SU-DHL-6 (cell line): Measurements from ENCODE around the gene CSAG3.
"Not testable (repeated sequence)": the region's sequence is repeated elsewhere in the genome, so short reads cannot be mapped to it uniquely, and the experiment has no call there.

Source experiments
- H2AFZ ChIP-seq: fragments of 200-600 bp; sonication (generic); 2 replicates; pipeline ENCODE4 v1.6.1; 2014; ENCODE audit warnings: low read depth, mild to moderate bottlenecking, moderate library complexity, mixed read lengths, antibody characterized with exemption, low read length; ENCODE audit not compliant: severe bottlenecking
- H3F3A ChIP-seq: fragments of 200-600 bp; shearing (Covaris generic); 2 replicates; pipeline ENCODE4 v1.6.0; 2016; ENCODE audit warnings: antibody characterized with exemption, mild to moderate bottlenecking; ENCODE audit not compliant: insufficient read depth
- H3K27ac ChIP-seq: fragments of 200-600 bp; sonication (generic); 2 replicates; pipeline ENCODE4 v1.5.1; 2016; ENCODE audit warnings: low read depth, mild to moderate bottlenecking, low read length, moderate library complexity, mixed read lengths
- H3K27me3 ChIP-seq: fragments of 200-600 bp; sonication (generic), shearing (Covaris generic); 2 replicates; pipeline ENCODE4 v1.6.0; 2014; ENCODE audit warnings: mild to moderate bottlenecking, low read length
- H3K36me3 ChIP-seq: fragments of 200-600 bp; sonication (generic); 2 replicates; pipeline ENCODE4 v1.6.1; 2014; ENCODE audit warnings: mild to moderate bottlenecking, low read length, mixed read lengths
- H3K4me2 ChIP-seq: fragments of 300-600, 200-600 bp; shearing (Covaris generic), sonication (generic); 2 replicates; pipeline ENCODE4 v1.6.0; 2014; ENCODE audit warnings: low read length, low read depth, mild to moderate bottlenecking; ENCODE audit not compliant: poor library complexity, severe bottlenecking
- H3K4me3 ChIP-seq: fragments of 200-600 bp; sonication (generic); 2 replicates; pipeline ENCODE4 v1.5.1; 2014; ENCODE audit warnings: antibody characterized with exemption, low read length, mild to moderate bottlenecking, mixed read lengths; ENCODE audit not compliant: insufficient read depth, poor library complexity, severe bottlenecking
- H3K79me2 ChIP-seq: fragments of 200-600 bp; sonication (generic); 2 replicates; pipeline ENCODE4 v1.6.1; 2014; ENCODE audit warnings: mild to moderate bottlenecking, low read length, moderate library complexity; ENCODE audit not compliant: insufficient read depth
- H3K9ac ChIP-seq: fragments of 200-600 bp; sonication (generic); 2 replicates; pipeline ENCODE4 v1.7.0; 2014; ENCODE audit warnings: mild to moderate bottlenecking, low read length
- H3K9me2 ChIP-seq: fragments of 200-600 bp; sonication (generic); replicated peaks from 2 replicates; pipeline ENCODE4 v1.6.1; 2014; ENCODE audit warnings: low read length; ENCODE audit not compliant: insufficient read depth
- H3K9me3 ChIP-seq: fragments of 200-600 bp; sonication (generic); 2 replicates; pipeline ENCODE4 v1.6.1; 2014; ENCODE audit warnings: low read length, mixed read lengths; ENCODE audit not compliant: insufficient read depth
- H4K20me1 ChIP-seq: fragments of 200-600 bp; sonication (generic); 2 replicates; pipeline ENCODE4 v1.6.1; 2014; ENCODE audit warnings: low read depth, mild to moderate bottlenecking, antibody characterized with exemption, low read length, moderate library complexity, mixed read lengths
- EZH2phosphoT487 ChIP-seq: fragments of 200-600 bp; sonication (generic), shearing (Covaris generic); conservative IDR thresholded peaks from 2 replicates; pipeline ENCODE4 v1.6.1; 2018; ENCODE audit warnings: mild to moderate bottlenecking, antibody characterized with exemption, low read length, moderate library complexity, mixed read lengths
- TF ChIP-seq, protein P1 (sequence below): fragments of 200-600 bp; sonication (generic); IDR thresholded peaks from one replicate; pipeline ENCODE4 v1.5.1; 2017; ENCODE audit warnings: antibody characterized with exemption, mild to moderate bottlenecking, low read length, moderate library complexity; ENCODE audit not compliant: insufficient read depth, poor library complexity, severe bottlenecking

CSAG3 gene

DNA sequence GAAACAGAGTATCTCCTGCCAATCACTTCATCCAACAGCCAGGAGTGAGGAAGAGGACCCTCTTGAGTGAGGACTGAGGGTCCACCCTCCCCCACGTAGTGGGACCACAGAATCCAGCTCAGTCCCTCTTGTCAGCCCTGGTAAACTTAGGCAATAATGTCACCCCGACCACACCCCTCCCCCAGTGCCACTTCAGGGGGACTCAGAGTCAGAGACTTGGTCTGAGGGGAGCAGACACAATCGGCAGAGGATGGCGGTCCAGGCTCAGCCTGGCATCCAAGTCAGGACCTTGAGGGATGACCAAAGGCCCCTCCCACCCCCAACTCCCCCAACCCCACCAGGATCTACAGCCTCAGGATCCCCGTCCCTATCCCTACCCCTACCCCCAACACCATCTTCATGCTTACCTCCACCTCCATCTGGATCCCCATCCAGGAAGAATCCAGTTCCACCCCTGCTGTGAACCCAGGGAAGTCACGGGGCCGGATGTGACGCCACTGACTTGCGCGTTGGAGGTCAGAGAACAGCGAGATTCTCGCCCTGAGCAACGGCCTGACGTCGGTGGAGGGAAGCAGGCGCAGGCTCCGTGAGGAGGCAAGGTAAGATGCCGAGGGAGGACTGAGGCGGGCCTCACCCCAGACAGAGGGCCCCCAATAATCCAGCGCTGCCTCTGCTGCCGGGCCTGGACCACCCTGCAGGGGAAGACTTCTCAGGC, 25.6 kb upstream of the CSAG3 start, which contains the start of the genes CSAG1 and MAGEA12:
TSS of gene CSAG1 (minus strand) at position 461 of the 715 bp plus-strand sequence. CDS start 1,261 bp downstream, outside the sequence.
TSS of gene MAGEA12 (plus strand) at position 497 of the 715 bp plus-strand sequence. CDS start 2,405 bp downstream, outside the sequence.
- Histone ChIP-seq H3K9me2 (no peaks in the 10 kb centered on the region), H3K9ac (no peak within 1 kb of the TSS), H3K27ac (no peak within 1 kb of the TSS), H2AFZ (no peak within 1 kb of the TSS), H3K36me3 (no peaks in the 10 kb centered on the region), H4K20me1 (no peaks in the 10 kb centered on the region), H3K79me2 (no peaks in the 10 kb centered on the region), H3K4me2 (no peak within 1 kb of the TSS), H3F3A (no peaks in the 10 kb centered on the region), H3K4me3 (no peak within 1 kb of the TSS), H3K9me3 (no peaks in the 10 kb centered on the region), H3K27me3 (no peaks in the 10 kb centered on the region)
- TF ChIP-seq, protein P1, sequence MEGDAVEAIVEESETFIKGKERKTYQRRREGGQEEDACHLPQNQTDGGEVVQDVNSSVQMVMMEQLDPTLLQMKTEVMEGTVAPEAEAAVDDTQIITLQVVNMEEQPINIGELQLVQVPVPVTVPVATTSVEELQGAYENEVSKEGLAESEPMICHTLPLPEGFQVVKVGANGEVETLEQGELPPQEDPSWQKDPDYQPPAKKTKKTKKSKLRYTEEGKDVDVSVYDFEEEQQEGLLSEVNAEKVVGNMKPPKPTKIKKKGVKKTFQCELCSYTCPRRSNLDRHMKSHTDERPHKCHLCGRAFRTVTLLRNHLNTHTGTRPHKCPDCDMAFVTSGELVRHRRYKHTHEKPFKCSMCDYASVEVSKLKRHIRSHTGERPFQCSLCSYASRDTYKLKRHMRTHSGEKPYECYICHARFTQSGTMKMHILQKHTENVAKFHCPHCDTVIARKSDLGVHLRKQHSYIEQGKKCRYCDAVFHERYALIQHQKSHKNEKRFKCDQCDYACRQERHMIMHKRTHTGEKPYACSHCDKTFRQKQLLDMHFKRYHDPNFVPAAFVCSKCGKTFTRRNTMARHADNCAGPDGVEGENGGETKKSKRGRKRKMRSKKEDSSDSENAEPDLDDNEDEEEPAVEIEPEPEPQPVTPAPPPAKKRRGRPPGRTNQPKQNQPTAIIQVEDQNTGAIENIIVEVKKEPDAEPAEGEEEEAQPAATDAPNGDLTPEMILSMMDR, result no peak
- no peak for TF ChIP-seq EZH2phosphoT487

DNA sequence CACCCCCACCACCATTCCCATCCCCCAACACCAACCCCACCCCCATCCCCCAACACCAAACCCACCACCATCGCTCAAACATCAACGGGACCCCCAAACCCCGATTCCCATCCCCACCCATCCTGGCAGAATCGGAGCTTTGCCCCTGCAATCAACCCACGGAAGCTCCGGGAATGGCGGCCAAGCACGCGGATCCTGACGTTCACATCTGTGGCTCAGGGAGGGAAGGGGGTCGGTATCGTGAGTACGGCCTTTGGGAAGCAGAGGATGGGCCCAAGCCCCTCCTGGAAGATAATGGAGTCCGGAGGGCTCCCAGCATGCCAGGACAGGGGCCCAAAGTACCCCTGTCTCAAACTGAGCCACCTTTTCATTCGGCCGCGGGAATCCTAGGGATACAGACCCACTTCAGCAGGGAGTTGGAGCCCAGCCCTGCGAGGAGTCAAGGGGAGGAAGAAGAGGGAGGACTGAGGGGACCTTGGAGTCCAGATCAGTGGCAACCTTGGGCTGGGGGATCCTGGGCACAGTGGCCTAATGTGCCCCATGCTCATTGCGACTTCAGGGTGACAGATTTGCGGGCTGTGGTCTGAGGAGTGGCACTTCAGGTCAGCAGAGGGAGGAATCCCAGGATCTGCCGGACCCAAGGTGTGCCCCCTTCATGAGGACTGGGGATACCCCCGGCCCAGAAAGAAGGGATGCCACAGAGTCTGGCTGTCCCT, 24.7 kb upstream of the CSAG3 start:
- not testable (repeated sequence) for H3K9me2 ChIP-seq, H3K9me3 ChIP-seq, H3K27ac ChIP-seq, H4K20me1 ChIP-seq, H3K4me2 ChIP-seq, H2AFZ ChIP-seq, H3K79me2 ChIP-seq, H3K27me3 ChIP-seq, H3K9ac ChIP-seq, H3K36me3 ChIP-seq, H3F3A ChIP-seq, H3K4me3 ChIP-seq

DNA sequence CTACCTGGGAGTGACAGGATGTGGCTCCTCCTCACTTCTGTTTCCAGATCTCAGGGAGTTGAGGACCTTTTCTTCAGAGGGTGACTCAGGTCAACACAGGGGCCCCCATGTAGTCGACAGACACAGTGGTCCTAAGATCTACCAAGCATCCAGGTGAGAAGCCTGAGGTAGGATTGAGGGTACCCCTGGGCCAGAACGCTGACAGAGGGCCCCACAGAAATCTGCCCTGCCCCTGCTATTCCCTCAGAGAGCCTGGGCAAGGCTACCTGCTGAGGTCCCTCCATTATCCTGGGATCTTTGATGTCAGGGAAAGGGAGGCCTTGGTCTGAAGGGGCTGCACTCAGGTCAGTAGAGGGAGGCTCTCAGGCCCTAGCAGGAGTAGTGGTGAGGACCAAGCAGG, 23.9 kb upstream of the CSAG3 start:
- TF ChIP-seq EZH2phosphoT487, result no peak
- TF ChIP-seq, protein P1, result no peak
- no peaks in the 10 kb centered on the region for H3F3A ChIP-seq
- H3K4me3 ChIP-seq, result no peak overlapping the region
- H3K36me3 ChIP-seq, result no peaks in the 10 kb centered on the region
- H3K9me3 ChIP-seq, result no peaks in the 10 kb centered on the region
- no peaks in the 10 kb centered on the region for H3K27me3 ChIP-seq
- no peaks in the 10 kb centered on the region for H4K20me1 ChIP-seq
- no peak overlapping the region for H3K27ac ChIP-seq
- no peak overlapping the region for H3K9ac ChIP-seq
- H2AFZ ChIP-seq, result no peak overlapping the region
- no peaks in the 10 kb centered on the region for H3K9me2 ChIP-seq
- H3K79me2 ChIP-seq, result no peaks in the 10 kb centered on the region
- H3K4me2 ChIP-seq, result no peak overlapping the region
